IMR-90 (cell line): ENCODE data around the gene KCNIP3. TPM values are rescaled to one million over a fixed set of nuclear protein-coding genes. Genes with fewer than 3 reads are reported as not detected.

Experiments
- ATAC-seq: fragments of 200-7000 bp; cut with Tn5 transposase; 2 replicates; pipeline ENCODE4 v1.9.1; 2020; ENCODE audit warnings: low read depth, mild to moderate bottlenecking, moderate library complexity
- BruUV-seq: library from RNA; stranded (reverse); fragments of 400-500 nt; replicated peaks from 2 replicates; lab custom pipeline; 2021; lab: Mats Ljungman, UMichigan
- CTCF ChIA-PET: fragments of 300-600 bp; formaldehyde crosslinking; extraction: SDS; loops from one replicate; lab custom pipeline; 2021; ENCODE audit warnings: antibody characterized with exemption; lab: Yijun Ruan, JAX
- POLR2A ChIA-PET: fragments of 300-600 bp; sonication (Branson Sonifier 250); formaldehyde crosslinking; loops from one replicate; lab custom pipeline; 2022; ENCODE audit warnings: antibody characterized with exemption; ENCODE audit not compliant: unreplicated experiment; lab: Charles Lee
- DNase-seq: peaks from one replicate; pipeline ENCODE4 v3.0.0; 2013
- H2AFZ ChIP-seq: replicated peaks from 2 replicates; pipeline ENCODE3; 2013; ENCODE audit warnings: low read length, mild to moderate bottlenecking; ENCODE audit not compliant: poor library complexity
- H2AK5ac ChIP-seq: 2 replicates; pipeline ENCODE4 v1.6.1; 2013; ENCODE audit warnings: low read depth, low read length, inconsistent platforms
- H2AK9ac ChIP-seq: replicated peaks from 2 replicates; pipeline ENCODE3; 2013; ENCODE audit warnings: mild to moderate bottlenecking, low read depth, low read length, moderate library complexity; ENCODE audit not compliant: poor library complexity
- H2BK120ac ChIP-seq: 2 replicates; pipeline ENCODE4 v1.6.1; 2013; ENCODE audit warnings: low read depth, low read length, inconsistent platforms
- H2BK15ac ChIP-seq: 3 replicates; pipeline ENCODE4 v1.6.1; 2013; ENCODE audit warnings: low read depth, low read length, inconsistent platforms
- H2BK20ac ChIP-seq: 2 replicates; pipeline ENCODE4 v1.6.1; 2013; ENCODE audit warnings: low read depth, mild to moderate bottlenecking, inconsistent platforms, low read length, moderate library complexity
- H2BK5ac ChIP-seq: 2 replicates; pipeline ENCODE4 v1.6.1; 2013; ENCODE audit warnings: mild to moderate bottlenecking, low read depth, low read length, inconsistent platforms; ENCODE audit not compliant: poor library complexity, severe bottlenecking
- H3K14ac ChIP-seq: replicated peaks from 2 replicates; pipeline ENCODE4 v1.6.1; 2013; ENCODE audit warnings: low read depth, low read length, inconsistent platforms
- H3K18ac ChIP-seq: 2 replicates; pipeline ENCODE4 v1.6.1; 2013; ENCODE audit warnings: low read depth, low read length, control low read depth
- H3K23ac ChIP-seq: 2 replicates; pipeline ENCODE4 v1.6.1; 2013; ENCODE audit warnings: low read depth, low read length, inconsistent platforms
- H3K27ac ChIP-seq: 2 replicates; pipeline ENCODE4 v1.5.1; 2013; ENCODE audit warnings: mild to moderate bottlenecking, control low read depth, low read length; ENCODE audit not compliant: insufficient read depth
- H3K27me3 ChIP-seq: 2 replicates; pipeline ENCODE4 v1.6.1; 2013; ENCODE audit warnings: low read length; ENCODE audit not compliant: control insufficient read depth, insufficient read depth
- H3K36me3 ChIP-seq: 2 replicates; pipeline ENCODE4 v1.6.1; 2013; ENCODE audit warnings: low read length, mixed read lengths; ENCODE audit not compliant: control insufficient read depth, insufficient read depth
- H3K4ac ChIP-seq: 2 replicates; pipeline ENCODE4 v1.6.1; 2013; ENCODE audit warnings: low read depth, low read length, inconsistent platforms
- H3K4me1 ChIP-seq: 2 replicates; pipeline ENCODE4 v1.6.1; 2013; ENCODE audit warnings: low read length, mixed read lengths; ENCODE audit not compliant: control insufficient read depth, insufficient read depth
- H3K4me2 ChIP-seq: 2 replicates; pipeline ENCODE4 v1.6.1; 2013; ENCODE audit warnings: low read depth, mild to moderate bottlenecking, control low read depth, low read length, moderate library complexity
- H3K4me3 ChIP-seq: 2 replicates; pipeline ENCODE4 v1.5.1; 2013; ENCODE audit warnings: low read depth, mild to moderate bottlenecking, control low read depth, low read length, moderate library complexity; ENCODE audit not compliant: insufficient read depth
- H3K56ac ChIP-seq: 2 replicates; pipeline ENCODE4 v1.6.1; 2013; ENCODE audit warnings: low read length, inconsistent platforms; ENCODE audit not compliant: insufficient read depth; ENCODE audit errors: extremely low read depth
- H3K79me1 ChIP-seq, 2 experiments: 2 replicates each; pipeline ENCODE4 v1.6.1; 2013; ENCODE audit warnings: low read length in 2 of 2, inconsistent platforms in 1 of 2, low read depth in 1 of 2
- H3K9ac ChIP-seq: 2 replicates; pipeline ENCODE4 v1.6.1; 2013; ENCODE audit warnings: low read depth, low read length, control low read depth
- H3K9me1 ChIP-seq: 2 replicates; pipeline ENCODE4 v1.6.1; 2013; ENCODE audit warnings: low read length, inconsistent platforms; ENCODE audit not compliant: insufficient read depth
- H3K9me3 ChIP-seq: 2 replicates; pipeline ENCODE4 v1.6.1; 2013; ENCODE audit warnings: low read length; ENCODE audit not compliant: control insufficient read depth, insufficient read depth
- H4K20me1 ChIP-seq: 2 replicates; pipeline ENCODE4 v1.6.1; 2013; ENCODE audit warnings: low read length, inconsistent platforms; ENCODE audit not compliant: insufficient read depth
- H4K5ac ChIP-seq: 2 replicates; pipeline ENCODE4 v1.6.1; 2013; ENCODE audit warnings: mild to moderate bottlenecking, low read depth, low read length, control low read depth
- H4K8ac ChIP-seq, 2 experiments: 2 replicates each; pipeline ENCODE4 v1.6.1; 2013; ENCODE audit warnings: low read depth in 2 of 2, low read length in 2 of 2, control low read depth in 1 of 2, inconsistent platforms in 1 of 2
- H4K91ac ChIP-seq: 2 replicates; pipeline ENCODE4 v1.6.1; 2013; ENCODE audit warnings: low read depth, low read length, inconsistent platforms; ENCODE audit not compliant: insufficient read depth
- BHLHE40 ChIP-seq: fragments of 150-350 bp; IDR thresholded peaks from 2 replicates; pipeline ENCODE4 v1.6.1; 2016; ENCODE audit warnings: mild to moderate bottlenecking, low read depth, low read length
- CEBPB ChIP-seq: IDR thresholded peaks from 2 replicates; pipeline ENCODE4 v1.6.1; 2012; ENCODE audit warnings: low read depth, low read length, improper control_type of control experiment
- CHD1 ChIP-seq: IDR thresholded peaks from 2 replicates; pipeline ENCODE4 v1.6.1; 2012; ENCODE audit warnings: low read depth, low read length, improper control_type of control experiment
- CTCF ChIP-seq: conservative IDR thresholded peaks from 2 replicates; pipeline ENCODE4 v1.5.1; 2012; ENCODE audit warnings: mild to moderate bottlenecking, low read depth, low read length, improper control_type of control experiment
- MAFK ChIP-seq: IDR thresholded peaks from 2 replicates; pipeline ENCODE4 v1.6.1; 2012; ENCODE audit warnings: low read depth, low read length, improper control_type of control experiment
- MAZ ChIP-seq: IDR thresholded peaks from 2 replicates; pipeline ENCODE4 v1.6.1; 2012; ENCODE audit warnings: low read depth, mild to moderate bottlenecking, low read length, improper control_type of control experiment, moderate library complexity, borderline replicate concordance
- MXI1 ChIP-seq: IDR thresholded peaks from 2 replicates; pipeline ENCODE4 v1.6.1; 2012; ENCODE audit warnings: low read depth, mild to moderate bottlenecking, low read length, moderate library complexity, borderline replicate concordance
- NFE2L2 ChIP-seq: fragments of 150-350 bp; IDR thresholded peaks from 2 replicates; pipeline ENCODE4 v1.6.1; 2016; ENCODE audit warnings: low read depth, mild to moderate bottlenecking, low read length
- POLR2A ChIP-seq: IDR thresholded peaks from 2 replicates; pipeline ENCODE4 v1.6.1; 2012; ENCODE audit warnings: mild to moderate bottlenecking, low read depth, low read length
- RCOR1 ChIP-seq: IDR thresholded peaks from 2 replicates; pipeline ENCODE4 v1.6.1; 2012; ENCODE audit warnings: mild to moderate bottlenecking, low read length, improper control_type of control experiment; ENCODE audit not compliant: insufficient replicate concordance
- SMC3 ChIP-seq: fragments of 150-350 bp; IDR thresholded peaks from 2 replicates; pipeline ENCODE4 v1.6.1; 2016; ENCODE audit warnings: low read depth, mild to moderate bottlenecking, antibody characterized with exemption, low read length, moderate library complexity
- WGBS, 2 experiments: methylation state at CpG; one replicate each; pipeline versions ENCODE4 v1.1.5 to v1.1.7; 2013; ENCODE audit warnings: missing lambda C conversion rate in 2 of 2; ENCODE audit not compliant: insufficient read length in 1 of 2; ENCODE audit errors: extremely low coverage in 2 of 2; 5-methylcytosine and 5-hydroxymethylcytosine counted together
- dilution Hi-C: fragments of 300-500 bp; cut with HindIII; formaldehyde crosslinking; loops from one replicate; pipeline ENCODE4 v1.14.3; 2018; ENCODE audit warnings: low sequenced_read_pairs; ENCODE audit not compliant: unreplicated experiment
- in situ Hi-C: fragments of 300-500 bp; cut with MboI; formaldehyde crosslinking; loops from 3 replicates; pipeline ENCODE4 v1.14.3; 2019; ENCODE audit warnings: low sequenced_read_pairs, inconsistent platforms, mixed read lengths
- intact Hi-C: fragments of 100-400 bp; cut with micrococcal nuclease; formaldehyde crosslinking; loops from 2 replicates; pipeline ENCODE4 v1.10.0; 2022
- polyA plus RNA-seq, 3 experiments: library from polyadenylated mRNA; depleted of rRNA; stranded (reverse); fragments of >200 nt; gene quantifications; 2 replicates each; pipeline ENCODE4 v1.2.3, GENCODE V29; 2012; ENCODE audit warnings: low replicate concordance in 1 of 3
- total RNA-seq: library from RNA; depleted of rRNA; stranded (reverse); fragments of >200 nt; gene quantifications from 2 replicates; pipeline ENCODE4 v1.2.3, GENCODE V29; 2012

Gene KCNIP3
- total and polyA plus RNA-seq, 2 of the 4 experiments (the other 2 are of a cell fraction) = 0.72 to 1.4 TPM

GRCh38 chr2:95319481-95320343 lies 22.6 kb downstream of the KCNIP3 start:
- 82% methylated on average over 6 of the region's 23 CpGs; no CpG with 5 or more reads in 1 of the 2 experiments for WGBS, 2 experiments
- Histone ChIP-seq H4K91ac (no peak overlapping the region), H3K9me1 (no peaks in the 10 kb centered on the region), H3K9ac (no peak overlapping the region), H2BK5ac (no peak overlapping the region), H3K27ac (no peak overlapping the region), H3K27me3 (peaks cover 3% of the 10 kb centered on the region; the same call in 1 of the 2 replicates), H2AK5ac (no peak overlapping the region), H3K36me3 (no peaks in the 10 kb centered on the region), H4K20me1 (no peaks in the 10 kb centered on the region), H3K4ac (no peak overlapping the region), H3K79me1 (no peaks in the 10 kb centered on the region), H4K5ac (no peak overlapping the region), H3K14ac (no peak overlapping the region), H3K23ac (no peak overlapping the region), H2AFZ (no peak overlapping the region), H3K56ac (no peak overlapping the region; the same call in 1 of the 2 replicates), H2AK9ac (no peak overlapping the region), H2BK15ac (no peak overlapping the region), H3K4me2 (no peak overlapping the region), H2BK20ac (no peak overlapping the region), H3K18ac (no peak overlapping the region), H4K8ac (no peak overlapping the region), H3K4me3 (no peak overlapping the region), H2BK120ac (no peak overlapping the region), H3K4me1 (peaks cover 9% of the 10 kb centered on the region; the same call in 1 of the 2 replicates), H3K9me3 (no peaks in the 10 kb centered on the region)
- no TSS peak for BruUV-seq
- CTCF ChIA-PET = no interaction called here
- dilution Hi-C loops (no loop called here), in situ Hi-C loops (no loop called here), intact Hi-C loops (no loop called here)
- POLR2A ChIA-PET = no interaction called here
- DNase-seq = no peak
- TF ChIP-seq SMC3 = no peak
- TF ChIP-seq MAZ = no peak
- no peak for TF ChIP-seq CTCF
- no peak for TF ChIP-seq MAFK
- no peak for TF ChIP-seq POLR2A
- no peak for TF ChIP-seq NFE2L2
- TF ChIP-seq BHLHE40 = no peak
- TF ChIP-seq RCOR1 = no peak
- TF ChIP-seq CHD1 = no peak
- no peak for TF ChIP-seq MXI1
- no peak for TF ChIP-seq CEBPB
- no peak for ATAC-seq
